ENCODE results near the gene CIAO3.

The CIAO3 gene

GRCh38 chr16:775236-775796, 34.5 kb upstream of the CIAO3 start:
- DNase-seq, result no peak

GRCh38 chr16:774086-775001, 33.5 kb upstream of the CIAO3 start:
- DNase-seq, result no peak

- no peak for DNase-seq
Measured at GRCh38 chr16:772959-773358, 32.2 kb upstream of the CIAO3 start.

GRCh38 chr16:770411-770810, 29.6 kb upstream of the CIAO3 start:
- DNase-seq, result no peak

GRCh38 chr16:769934-770333, 29.1 kb upstream of the CIAO3 start:
- no peak for DNase-seq

GRCh38 chr16:769184-769784, 28.5 kb upstream of the CIAO3 start:
- DNase-seq, result no peak

- DNase-seq, result no peak
Measured at GRCh38 chr16:768428-768827, 27.6 kb upstream of the CIAO3 start.

GRCh38 chr16:767743-768235, 27.0 kb upstream of the CIAO3 start:
- no peak for DNase-seq

GRCh38 chr16:766820-767640, 26.2 kb upstream of the CIAO3 start:
- no peak for DNase-seq

- no peak for DNase-seq
Measured at GRCh38 chr16:766008-766819, 25.4 kb upstream of the CIAO3 start.

GRCh38 chr16:765488-765865, 24.7 kb upstream of the CIAO3 start:
- no peak for DNase-seq

GRCh38 chr16:764848-765487, 24.2 kb upstream of the CIAO3 start:
- no peak for DNase-seq

GRCh38 chr16:764184-764750, 23.5 kb upstream of the CIAO3 start:
- no peak for DNase-seq

- DNase-seq, result no peak
Measured at GRCh38 chr16:763369-764183, 22.8 kb upstream of the CIAO3 start.

GRCh38 chr16:762595-763268, 21.9 kb upstream of the CIAO3 start:
- no peak for DNase-seq

- no peak for DNase-seq
Measured at GRCh38 chr16:761625-762513, 21.1 kb upstream of the CIAO3 start.

GRCh38 chr16:760545-761343, 19.9 kb upstream of the CIAO3 start, which contains the start of gene MSLN:
Gene MSLN (plus strand): TSS chr16:760734. CDS start chr16:762681, 1,947 bp downstream.
- DNase-seq, result no peak

- no peak for DNase-seq
Measured at GRCh38 chr16:760065-760464, 19.3 kb upstream of the CIAO3 start.

All from NCI-H526 (cell line).